Body of pancreas (tissue), 4 donors: ENCODE measurements around the gene ZNF43.

Experiments
- CTCF ChIP-seq, 7 experiments: fragments of 450-650 bp in 4 of 7; fragments of 200-600 bp in 3 of 7; sonication (generic) in 3 of 7; IDR thresholded peaks; one replicate each; pipeline ENCODE4 v1.5.1; 2016 to 2019; ENCODE audit warnings: antibody characterized with exemption in 7 of 7
- POLR2A ChIP-seq, 3 donors: fragments of 450-650 bp; IDR thresholded peaks; one replicate each; pipeline ENCODE4 v1.6.1; 2016; ENCODE audit warnings: antibody characterized with exemption in 3 of 3, mild to moderate bottlenecking in 2 of 3

DNA sequence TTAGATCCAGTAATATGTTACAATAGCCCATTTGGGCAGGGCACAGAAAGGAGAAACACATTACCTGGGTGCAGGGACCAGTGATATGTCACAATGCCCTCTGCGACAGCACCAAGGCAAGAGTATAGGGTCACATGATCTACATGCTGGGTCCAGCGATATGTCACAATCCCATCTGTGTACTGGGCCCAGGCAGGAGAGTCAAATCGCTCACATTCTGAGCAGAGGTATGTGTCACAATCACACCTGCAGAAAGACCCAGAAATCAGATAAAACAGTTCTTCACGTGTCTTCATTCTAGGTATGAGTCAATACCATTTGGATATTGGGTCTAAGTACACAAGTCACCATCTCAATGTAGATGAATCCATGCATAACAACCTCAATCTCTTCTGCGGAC lies 7.1 kb upstream of the ZNF43 start:
- TF ChIP-seq CTCF (IDR thresholded peaks at IDR 0.05) (no peak), POLR2A (IDR thresholded peaks at IDR 0.05) (no peak)
